HG03060 (cell line): ENCODE data around the gene PTK7.
"Not testable (repeated sequence)": the region's sequence is repeated elsewhere in the genome, so short reads cannot be mapped to it uniquely, and the experiment has no call there.

Source experiments
- ATAC-seq: cut with Tn5 transposase; IDR thresholded peaks from one replicate; pipeline ENCODE4 v1.9.1; 2021; ENCODE audit warnings: low read depth, moderate number of reproducible peaks; ENCODE audit not compliant: unreplicated experiment

Gene PTK7

GRCh38 chr6:43053545-43054205 lies 22.4 kb upstream of the PTK7 start, which contains the start of gene CUL7:
Gene CUL7, minus strand, starts transcription at chr6:43053851. Its CDS starts 1,063 bp downstream, at chr6:43052788.
- ATAC-seq = peak; percentile 62

- ATAC-seq = no peak
Observed at GRCh38 chr6:43054206-43054943, 21.7 kb upstream of the PTK7 start.

- no peak for ATAC-seq
Observed at GRCh38 chr6:43055966-43056365, 20.1 kb upstream of the PTK7 start.

GRCh38 chr6:43058531-43058930 lies 17.6 kb upstream of the PTK7 start:
- no peak for ATAC-seq

- peak; percentile 85 for ATAC-seq
Observed at GRCh38 chr6:43059168-43060033, 16.7 kb upstream of the PTK7 start, which contains the start of the genes KLC4 and MRPL2. Gene KLC4, plus strand, starts transcription at chr6:43059631. Its CDS starts 1,705 bp downstream, at chr6:43061336. Gene MRPL2, minus strand, starts transcription at chr6:43059434. Its CDS starts 53 bp downstream, at chr6:43059381.

- no peak for ATAC-seq
Observed at GRCh38 chr6:43060034-43060754, 15.9 kb upstream of the PTK7 start.

GRCh38 chr6:43060755-43061633 lies 15.1 kb upstream of the PTK7 start:
- no peak for ATAC-seq

GRCh38 chr6:43061861-43062260 lies 14.3 kb upstream of the PTK7 start:
- ATAC-seq = no peak

GRCh38 chr6:43062818-43063217 lies 13.3 kb upstream of the PTK7 start:
- no peak for ATAC-seq

GRCh38 chr6:43070028-43070632 lies 6.0 kb upstream of the PTK7 start:
- no peak for ATAC-seq

- no peak for ATAC-seq
Observed at GRCh38 chr6:43074847-43075669, 1.1 kb upstream of the PTK7 start.

GRCh38 chr6:43076464-43077332 lies 584 bp downstream of the PTK7 start:
- ATAC-seq = no peak

- no peak for ATAC-seq
Observed at GRCh38 chr6:43077333-43077809, 1.3 kb downstream of the PTK7 start.

- no peak for ATAC-seq
Observed at GRCh38 chr6:43077981-43078511, 1.9 kb downstream of the PTK7 start.

- no peak for ATAC-seq
Observed at GRCh38 chr6:43078691-43079090, 2.6 kb downstream of the PTK7 start.

GRCh38 chr6:43081043-43081442 lies 4.9 kb downstream of the PTK7 start:
- ATAC-seq = no peak

GRCh38 chr6:43081922-43082321 lies 5.8 kb downstream of the PTK7 start:
- not testable (repeated sequence) for ATAC-seq
